H1 (cell line): Measurements from ENCODE around the gene SEMA3C. TPM values are rescaled to one million over a fixed set of nuclear protein-coding genes. Genes with fewer than 3 reads are reported as not detected.

ENCODE experiments used
- CTCF ChIA-PET: fragments of 300-600 bp; sonication (Branson Sonifier 250); formaldehyde crosslinking; loops from one replicate; lab custom pipeline; 2021; ENCODE audit not compliant: partially characterized antibody; lab: Charles Lee
- POLR2A ChIA-PET: fragments of 300-600 bp; sonication (Branson Sonifier 250); formaldehyde crosslinking; loops from one replicate; lab custom pipeline; 2021; ENCODE audit warnings: inconsistent platforms; ENCODE audit not compliant: partially characterized antibody; lab: Charles Lee
- DNase-seq, 2 experiments: peaks; one replicate each; pipeline versions ENCODE4 v3.0.0 to v3.0.0-alpha.2; 2010 to 2022; ENCODE audit warnings: low spot score in 2 of 2, low read depth in 1 of 2, mixed read lengths in 1 of 2
- FAIRE-seq: peaks from 2 replicates; lab custom pipeline; 2011; peaks lifted over from hg19 to GRCh38; lab: Jason Lieb, UNC
- H2AFZ ChIP-seq: 2 replicates; pipeline ENCODE4 v1.8.1; 2012; ENCODE audit warnings: low read length, inconsistent platforms
- H2AK5ac ChIP-seq: 2 replicates; pipeline ENCODE4 v1.6.1; 2013; ENCODE audit warnings: low read depth, low read length
- H2BK120ac ChIP-seq: replicated peaks from 2 replicates; pipeline ENCODE3; 2013; ENCODE audit warnings: low read depth, low read length, inconsistent platforms
- H2BK12ac ChIP-seq: 2 replicates; pipeline ENCODE4 v1.6.1; 2013; ENCODE audit warnings: low read depth, low read length
- H2BK15ac ChIP-seq: 2 replicates; pipeline ENCODE4 v1.6.1; 2013; ENCODE audit warnings: low read length
- H2BK20ac ChIP-seq: 2 replicates; pipeline ENCODE4 v1.6.1; 2013; ENCODE audit warnings: low read length
- H2BK5ac ChIP-seq: 2 replicates; pipeline ENCODE4 v1.6.1; 2013; ENCODE audit warnings: low read depth, low read length
- H3K14ac ChIP-seq: 2 replicates; pipeline ENCODE4 v1.6.1; 2013; ENCODE audit warnings: inconsistent platforms; ENCODE audit not compliant: insufficient read length
- H3K18ac ChIP-seq: 2 replicates; pipeline ENCODE4 v1.6.1; 2013; ENCODE audit warnings: low read length; ENCODE audit errors: extremely low read depth
- H3K23ac ChIP-seq: 2 replicates; pipeline ENCODE4 v1.6.1; 2013; ENCODE audit warnings: inconsistent platforms; ENCODE audit not compliant: insufficient read length
- H3K23me2 ChIP-seq: 2 replicates; pipeline ENCODE4 v1.6.1; 2013; ENCODE audit warnings: low read depth, low read length
- H3K27ac ChIP-seq: 2 replicates; pipeline ENCODE4 v1.6.1; 2011; ENCODE audit warnings: low read depth, low read length, inconsistent platforms
- H3K27me3 ChIP-seq, 4 experiments: replicated peaks in 1 of 4; 1 replicate in 1 of 4; 2 replicates in 3 of 4; pipeline versions ENCODE4 v1.6.1 to v1.8.1; 2011 to 2013; ENCODE audit warnings: low read length in 3 of 4, mild to moderate bottlenecking in 3 of 4, inconsistent platforms in 2 of 4, mixed read lengths in 2 of 4, moderate library complexity in 1 of 4; ENCODE audit not compliant: control insufficient read depth in 3 of 4, insufficient read depth in 3 of 4; ENCODE audit errors: extremely low read depth in 1 of 4
- H3K36me3 ChIP-seq, 4 experiments: 2 replicates each; pipeline versions ENCODE4 v1.6.1 to v1.8.1; 2011 to 2013; ENCODE audit warnings: mild to moderate bottlenecking in 4 of 4, low read length in 3 of 4, moderate library complexity in 2 of 4, control low read depth in 1 of 4, inconsistent platforms in 1 of 4; ENCODE audit not compliant: insufficient read depth in 4 of 4, control insufficient read depth in 2 of 4
- H3K4ac ChIP-seq: replicated peaks from 2 replicates; pipeline ENCODE3; 2013; ENCODE audit warnings: low read length, low read depth, mixed read lengths, inconsistent platforms; ENCODE audit not compliant: insufficient read length
- H3K4me1 ChIP-seq, 4 experiments: replicated peaks in 1 of 4; 1 replicate in 1 of 4; 2 replicates in 3 of 4; pipeline versions ENCODE4 v1.6.1 to v1.8.1; 2011 to 2013; ENCODE audit warnings: low read length in 3 of 4, inconsistent platforms in 2 of 4, mixed read lengths in 1 of 4; ENCODE audit not compliant: insufficient read depth in 4 of 4, control insufficient read depth in 3 of 4
- H3K4me2 ChIP-seq, 2 experiments: 2 replicates each; pipeline versions ENCODE4 v1.6.1 to v1.8.1; 2011 to 2013; ENCODE audit warnings: low read depth in 2 of 2, low read length in 2 of 2, control low read depth in 1 of 2, inconsistent platforms in 1 of 2, mild to moderate bottlenecking in 1 of 2; ENCODE audit not compliant: insufficient read depth in 1 of 2
- H3K4me3 ChIP-seq, 4 experiments: fragments of 200-600, 300-600 bp in 1 of 4; sonication (generic), shearing (Covaris generic), sonication (Bioruptor Twin) in 1 of 4; 2 replicates each; pipeline versions ENCODE4 v1.5.1 to v1.8.1; 2011 to 2016; ENCODE audit warnings: low read length in 4 of 4, low read depth in 3 of 4, control low read depth in 2 of 4, inconsistent platforms in 2 of 4, mild to moderate bottlenecking in 2 of 4, mixed read lengths in 1 of 4, moderate library complexity in 1 of 4; ENCODE audit not compliant: insufficient read depth in 2 of 4; ENCODE audit errors: extremely low read depth in 1 of 4
- H3K56ac ChIP-seq: replicated peaks from 2 replicates; pipeline ENCODE3; 2013; ENCODE audit warnings: low read depth, mild to moderate bottlenecking, mixed read lengths, low read length, inconsistent platforms; ENCODE audit not compliant: insufficient read length
- H3K79me1 ChIP-seq: 2 replicates; pipeline ENCODE4 v1.6.1; 2013; ENCODE audit warnings: low read depth, low read length, control low read depth
- H3K79me2 ChIP-seq, 2 experiments: 2 replicates each; pipeline versions ENCODE4 v1.6.1 to v1.8.1; 2012 to 2013; ENCODE audit warnings: low read length in 2 of 2, mild to moderate bottlenecking in 2 of 2, inconsistent platforms in 1 of 2; ENCODE audit not compliant: insufficient read depth in 2 of 2, control insufficient read depth in 1 of 2
- H3K9ac ChIP-seq, 4 experiments: replicated peaks in 1 of 4; 1 replicate in 1 of 4; 2 replicates in 3 of 4; pipeline versions ENCODE4 v1.6.1 to v1.8.1; 2011 to 2013; ENCODE audit warnings: low read depth in 3 of 4, low read length in 3 of 4, control low read depth in 2 of 4, mild to moderate bottlenecking in 2 of 4, moderate library complexity in 2 of 4, inconsistent platforms in 1 of 4; ENCODE audit errors: extremely low read depth in 1 of 4
- H3K9me3 ChIP-seq, 2 experiments: 2 replicates each; pipeline versions ENCODE4 v1.6.1 to v1.8.1; 2012 to 2013; ENCODE audit warnings: mild to moderate bottlenecking in 2 of 2, moderate library complexity in 2 of 2, control low read depth in 1 of 2, inconsistent platforms in 1 of 2, low read depth in 1 of 2, low read length in 1 of 2, mixed read lengths in 1 of 2; ENCODE audit not compliant: insufficient read depth in 2 of 2
- H4K20me1 ChIP-seq, 2 experiments: replicated peaks in 1 of 2; 2 replicates each; pipeline versions ENCODE3 to v1.8.1; 2011 to 2013; ENCODE audit warnings: inconsistent platforms in 2 of 2, low read length in 2 of 2, mild to moderate bottlenecking in 1 of 2; ENCODE audit not compliant: insufficient read depth in 2 of 2, control insufficient read depth in 1 of 2
- H4K5ac ChIP-seq: 2 replicates; pipeline ENCODE4 v1.6.1; 2013; ENCODE audit warnings: low read length, low read depth, mixed read lengths, inconsistent platforms; ENCODE audit not compliant: insufficient read length
- H4K8ac ChIP-seq: 2 replicates; pipeline ENCODE4 v1.8.0; 2013; ENCODE audit warnings: mild to moderate bottlenecking, moderate library complexity, low read length, inconsistent platforms; ENCODE audit not compliant: insufficient read depth; ENCODE audit errors: extremely low read depth
- H4K91ac ChIP-seq: replicated peaks from 2 replicates; pipeline ENCODE3; 2013; ENCODE audit warnings: low read length, mixed read lengths, inconsistent platforms; ENCODE audit not compliant: insufficient read length
- ASH2L ChIP-seq: fragments of 200-600, 300-600 bp; sonication (generic); IDR thresholded peaks from one replicate; pipeline ENCODE4 v1.7.1; 2017; ENCODE audit warnings: low read length
- CEBPB ChIP-seq: IDR thresholded peaks from 2 replicates; pipeline ENCODE4 v1.6.1; 2012; ENCODE audit warnings: low read depth, low read length
- CREB1 ChIP-seq: IDR thresholded peaks from 2 replicates; pipeline ENCODE4 v1.6.1; 2012; ENCODE audit warnings: inconsistent platforms
- EGR1 ChIP-seq: IDR thresholded peaks from 2 replicates; pipeline ENCODE4 v1.6.1; 2011; ENCODE audit warnings: low read depth, low read length, borderline replicate concordance
- HDAC2 ChIP-seq, 2 experiments: fragments of 300-600 bp in 1 of 2; sonication (generic) in 1 of 2; IDR thresholded peaks; 2 replicates each; pipeline ENCODE4 v1.6.1; 2011 to 2012; ENCODE audit warnings: low read depth in 2 of 2, low read length in 2 of 2, mild to moderate bottlenecking in 2 of 2, moderate library complexity in 2 of 2, borderline replicate concordance in 1 of 2, inconsistent platforms in 1 of 2
- HDAC6 ChIP-seq: IDR thresholded peaks from one replicate; pipeline ENCODE4 v1.7.1; 2012; ENCODE audit warnings: low read depth, mild to moderate bottlenecking, inconsistent platforms, low read length, moderate library complexity
- NRF1 ChIP-seq: IDR thresholded peaks from 2 replicates; pipeline ENCODE4 v1.6.1; 2011; ENCODE audit warnings: mild to moderate bottlenecking, low read depth, low read length, improper control_type of control experiment
- POLR2AphosphoS5 ChIP-seq: IDR thresholded peaks from 2 replicates; pipeline ENCODE4 v1.6.1; 2011; ENCODE audit warnings: low read depth, low read length
- RFX5 ChIP-seq: IDR thresholded peaks from 2 replicates; pipeline ENCODE4 v1.6.1; 2011; ENCODE audit warnings: low read depth, low read length, improper control_type of control experiment, borderline replicate concordance
- SIN3A ChIP-seq, 2 experiments: IDR thresholded peaks in 1 of 2; conservative IDR thresholded peaks in 1 of 2; 2 replicates each; pipeline ENCODE4 v1.6.1; 2011 to 2012; ENCODE audit warnings: low read length in 2 of 2, improper control_type of control experiment in 1 of 2, low read depth in 1 of 2, mild to moderate bottlenecking in 1 of 2
- SIRT6 ChIP-seq: IDR thresholded peaks from one replicate; pipeline ENCODE4 v1.7.1; 2012; ENCODE audit warnings: low read length, inconsistent platforms
- SP1 ChIP-seq: IDR thresholded peaks from 2 replicates; pipeline ENCODE4 v1.6.1; 2011; ENCODE audit warnings: low read depth, low read length
- TCF12 ChIP-seq: IDR thresholded peaks from 2 replicates; pipeline ENCODE4 v1.6.1; 2011; ENCODE audit warnings: low read depth, mild to moderate bottlenecking, low read length
- ZNF274 ChIP-seq: IDR thresholded peaks from 2 replicates; pipeline ENCODE4 v1.7.0; 2012; ENCODE audit warnings: low read length, borderline replicate concordance; ENCODE audit errors: extremely low read depth
- polyA plus RNA-seq, 7 experiments: library from polyadenylated mRNA; depleted of rRNA in 3 of 7; stranded (reverse) in 5 of 7; unstranded in 2 of 7; fragments of >200 nt in 5 of 7; fragments of 200-250 nt in 2 of 7; gene quantifications; 1 replicate in 5 of 7; 2 replicates in 1 of 7; 4 replicates in 1 of 7; pipeline versions ENCODE4 v1.2.1 to v1.2.3, GENCODE V29; 2011 to 2013; ENCODE audit warnings: missing spikeins in 2 of 7, mixed read lengths in 2 of 7
- total RNA-seq: library from RNA; stranded (reverse); fragmentation: NEBNext Ultra II Directional; extraction: Animal tissue kit (Norgen Biotek cat#: 25700); gene quantifications from 2 replicates; pipeline ENCODE4 v1.2.1, GENCODE V29; 2021
- TF ChIP-seq, protein P1 (sequence below): IDR thresholded peaks from 2 replicates; pipeline ENCODE4 v1.6.1; 2012; ENCODE audit warnings: low read length, inconsistent platforms

SEMA3C gene
- total and polyA plus RNA-seq, 2 of the 8 experiments (the other 6 are each of a cell fraction or from before 2014, with no cell fraction given): 0.15 to 1.4 TPM

DNA sequence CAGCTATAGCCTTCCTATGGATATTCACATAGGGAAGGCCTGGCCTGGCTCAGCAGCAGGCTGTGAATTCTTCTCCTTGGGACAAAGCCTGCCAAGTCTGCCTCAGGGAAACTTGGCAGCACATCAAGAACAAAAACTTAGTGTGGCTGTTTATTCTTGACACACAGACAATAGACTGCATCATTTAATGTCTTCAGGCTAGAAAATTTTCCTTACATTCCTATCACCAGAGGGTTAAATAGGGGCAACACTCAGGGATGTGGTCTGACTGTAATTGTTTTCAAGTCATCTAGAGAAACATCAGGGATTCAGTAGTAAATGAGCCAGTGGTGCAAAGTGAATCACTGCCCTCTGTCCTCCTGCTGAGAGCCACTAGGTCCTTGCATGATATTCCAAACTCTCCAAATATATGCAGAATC lies 137.3 kb downstream of the SEMA3C start:
- H3K23ac ChIP-seq: no peak overlapping the region
- H3K27ac ChIP-seq: no peak overlapping the region
- no peak overlapping the region for H2BK12ac ChIP-seq
- FAIRE-seq (peak; percentile 71), DNase-seq (no peak)
- TF ChIP-seq SP1: no peak
- no peak for TF ChIP-seq ASH2L
- no peak for TF ChIP-seq SIRT6
- no peak for TF ChIP-seq ZNF274
- TF ChIP-seq CREB1: no peak
- TF ChIP-seq CEBPB: no peak
- no peak for TF ChIP-seq NRF1
- TF ChIP-seq, protein P1, sequence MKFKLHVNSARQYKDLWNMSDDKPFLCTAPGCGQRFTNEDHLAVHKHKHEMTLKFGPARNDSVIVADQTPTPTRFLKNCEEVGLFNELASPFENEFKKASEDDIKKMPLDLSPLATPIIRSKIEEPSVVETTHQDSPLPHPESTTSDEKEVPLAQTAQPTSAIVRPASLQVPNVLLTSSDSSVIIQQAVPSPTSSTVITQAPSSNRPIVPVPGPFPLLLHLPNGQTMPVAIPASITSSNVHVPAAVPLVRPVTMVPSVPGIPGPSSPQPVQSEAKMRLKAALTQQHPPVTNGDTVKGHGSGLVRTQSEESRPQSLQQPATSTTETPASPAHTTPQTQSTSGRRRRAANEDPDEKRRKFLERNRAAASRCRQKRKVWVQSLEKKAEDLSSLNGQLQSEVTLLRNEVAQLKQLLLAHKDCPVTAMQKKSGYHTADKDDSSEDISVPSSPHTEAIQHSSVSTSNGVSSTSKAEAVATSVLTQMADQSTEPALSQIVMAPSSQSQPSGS: no peak
- TF ChIP-seq SIN3A (conservative IDR thresholded peaks at IDR 0.05 in 1 of 2, IDR thresholded peaks at IDR 0.05 in 1 of 2; ENCODE audit: low read depth in 1 of 2, low read length in 2 of 2): no peak
- no peak for TF ChIP-seq HDAC2 (IDR thresholded peaks at IDR 0.05; ENCODE audit: borderline replicate concordance in 1 of 2, low read depth in 2 of 2, low read length in 2 of 2)
- no peak for TF ChIP-seq POLR2AphosphoS5
- TF ChIP-seq TCF12: no peak
- TF ChIP-seq RFX5: no peak
- no peak for TF ChIP-seq EGR1
- TF ChIP-seq HDAC6: no peak
- CTCF ChIA-PET: no interaction called here
- H3K27me3 ChIP-seq: no peaks in the 10 kb centered on the region
- H3K56ac ChIP-seq: no peak overlapping the region
- H3K36me3 ChIP-seq: no peaks in the 10 kb centered on the region
- H2AFZ ChIP-seq: no peak overlapping the region
- H2BK120ac ChIP-seq: no peak overlapping the region
- no peak overlapping the region for H3K4ac ChIP-seq
- H3K18ac ChIP-seq: no peak overlapping the region
- H3K4me1 ChIP-seq: peaks cover 0 to 3% (median under 1%) of the 10 kb centered on the region in 4 experiments; a peak in 3 of 7 replicates
- no peak overlapping the region for H3K14ac ChIP-seq
- no peaks in the 10 kb centered on the region for H3K79me2 ChIP-seq
- no peak overlapping the region for H2AK5ac ChIP-seq
- no peaks in the 10 kb centered on the region for H3K79me1 ChIP-seq
- no peaks in the 10 kb centered on the region for H3K23me2 ChIP-seq
- no peak overlapping the region for H3K9ac ChIP-seq
- H4K91ac ChIP-seq: no peak overlapping the region
- no peak overlapping the region for H2BK15ac ChIP-seq
- no peaks in the 10 kb centered on the region for H4K20me1 ChIP-seq
- no peak overlapping the region for H3K4me2 ChIP-seq
- no peaks in the 10 kb centered on the region for H3K9me3 ChIP-seq
- H4K5ac ChIP-seq: no peak overlapping the region
- no peak overlapping the region for H3K4me3 ChIP-seq
- H4K8ac ChIP-seq: no peak overlapping the region
- no peak overlapping the region for H2BK20ac ChIP-seq
- POLR2A ChIA-PET: no interaction called here
- no peak overlapping the region for H2BK5ac ChIP-seq
